ENCODE measurements around the gene CASZ1.

The CASZ1 gene

GRCh38 chr1:10795276-10796021 lies 997 bp downstream of the CASZ1 start:
- no peak for DNase-seq

GRCh38 chr1:10794724-10795275 lies 1.6 kb downstream of the CASZ1 start:
- DNase-seq, result no peak

- DNase-seq, result peak; percentile 14
Measured at GRCh38 chr1:10793129-10793651, 3.3 kb downstream of the CASZ1 start.

- DNase-seq, result no peak
Measured at GRCh38 chr1:10791105-10791951, 5.1 kb downstream of the CASZ1 start.

- DNase-seq, result no peak
Measured at GRCh38 chr1:10789803-10790702, 6.4 kb downstream of the CASZ1 start.

- no peak for DNase-seq
Measured at GRCh38 chr1:10789047-10789791, 7.2 kb downstream of the CASZ1 start.

GRCh38 chr1:10788592-10789006 lies 7.8 kb downstream of the CASZ1 start:
- DNase-seq, result no peak

- DNase-seq, result no peak
Measured at GRCh38 chr1:10787286-10787685, 9.2 kb downstream of the CASZ1 start.

- DNase-seq, result no peak
Measured at GRCh38 chr1:10785728-10786638, 10.5 kb downstream of the CASZ1 start.

GRCh38 chr1:10784998-10785727 lies 11.3 kb downstream of the CASZ1 start:
- no peak for DNase-seq

GRCh38 chr1:10782491-10783244 lies 13.8 kb downstream of the CASZ1 start:
- no peak for DNase-seq

- DNase-seq, result no peak
Measured at GRCh38 chr1:10781137-10781536, 15.3 kb downstream of the CASZ1 start.

GRCh38 chr1:10779841-10780240 lies 16.6 kb downstream of the CASZ1 start:
- DNase-seq, result no peak

GRCh38 chr1:10779201-10779600 lies 17.2 kb downstream of the CASZ1 start:
- DNase-seq, result no peak

- no peak for DNase-seq
Measured at GRCh38 chr1:10778640-10779039, 17.8 kb downstream of the CASZ1 start.

GRCh38 chr1:10777749-10778574 lies 18.5 kb downstream of the CASZ1 start:
- no peak for DNase-seq

- no peak for DNase-seq
Measured at GRCh38 chr1:10776190-10776905, 20.1 kb downstream of the CASZ1 start.

- no peak for DNase-seq
Measured at GRCh38 chr1:10775763-10776162, 20.7 kb downstream of the CASZ1 start.

Measured in GDM1 (cell line).